Activated naive CD4-positive, alpha-beta T cell treated with anti-CD3 and anti-CD28 coated beads, Interleukin-2, amount 50 U/mL, for 72 hours (primary cell): ENCODE measurements around the gene FREY1. TPM values are rescaled to one million over a fixed set of nuclear protein-coding genes. Genes with fewer than 3 reads are reported as not detected.

ENCODE experiments used
- ATAC-seq, 2 donors: fragments of 150-1000 bp; cut with Tn5 transposase; 2 replicates each; pipeline ENCODE4 v1.10.0; 2021; ENCODE audit warnings: mild to moderate bottlenecking in 2 of 2, moderate library complexity in 2 of 2
- DNase-seq, 2 donors: peaks; one replicate each; pipeline ENCODE4 v3.0.0; 2021 to 2022; ENCODE audit warnings: low spot score in 2 of 2
- H3K27ac Mint-ChIP-seq, 2 donors: one replicate each; pipeline ENCODE4 v1.8.0; 2022; ENCODE audit warnings: mild to moderate bottlenecking in 2 of 2, mixed read lengths in 2 of 2
- H3K36me3 Mint-ChIP-seq, 2 donors: one replicate each; pipeline ENCODE4 v1.8.0; 2022; ENCODE audit warnings: mixed read lengths in 2 of 2
- H3K9me3 Mint-ChIP-seq, 2 donors: one replicate each; pipeline ENCODE4 v1.8.0; 2022; ENCODE audit warnings: mixed read lengths in 2 of 2
- total RNA-seq, 2 donors: library from RNA; stranded (reverse); gene quantifications; one replicate each; pipeline ENCODE4 v1.2.3, GENCODE V29; 2022

Gene FREY1, protein sequence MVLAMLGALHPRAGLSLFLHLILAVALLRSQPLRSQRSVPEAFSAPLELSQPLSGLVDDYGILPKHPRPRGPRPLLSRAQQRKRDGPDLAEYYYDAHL
- total RNA-seq, result under 1 TPM; 0.64 to 0.91 TPM

DNA sequence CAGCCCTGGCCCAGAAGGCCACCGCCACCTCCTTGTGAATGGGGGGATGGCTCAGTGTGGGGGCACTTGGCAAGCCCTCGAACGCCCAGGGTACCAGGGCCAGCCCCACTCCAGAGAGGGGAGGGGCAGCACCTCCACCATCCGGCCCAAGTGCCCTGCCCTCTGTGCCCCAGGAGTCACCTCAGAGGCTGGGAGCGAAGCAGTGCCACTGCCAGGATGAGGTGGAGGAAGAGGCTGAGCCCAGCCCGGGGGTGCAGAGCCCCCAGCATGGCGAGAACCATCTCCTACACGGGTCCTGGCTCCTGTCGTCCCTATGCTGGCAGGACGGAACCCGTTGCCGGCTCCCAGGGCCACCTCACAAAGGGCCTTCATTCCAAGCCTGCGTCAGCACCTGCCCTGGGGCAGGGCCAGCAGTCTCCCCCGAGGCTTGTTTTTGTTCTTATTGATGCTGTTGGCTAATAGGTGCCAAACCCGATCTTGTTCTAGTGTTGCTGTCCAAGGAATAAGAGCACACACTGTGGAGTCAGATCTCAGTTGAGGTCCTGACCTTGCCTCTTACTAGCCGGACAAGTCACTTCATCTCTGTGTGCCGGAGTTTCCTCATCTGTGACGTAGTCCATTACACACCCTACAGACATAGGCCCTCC, at the start of gene FREY1:
TSS of gene FREY1 (minus strand) at position 307 of the 647 bp plus-strand sequence. CDS start at position 281, 26 bp downstream.
- ATAC-seq, result no peak
- Mint-ChIP-seq H3K9me3 (no peaks in the 10 kb centered on the region), H3K27ac (peak within 1 kb of the TSS in 1 of 2 donors; percentile 37), H3K36me3 (no peaks in the 10 kb centered on the region)
- no peak for DNase-seq

GRCh38 chr11:45949992-45950407, 42.9 kb upstream of the FREY1 start:
- ATAC-seq (no peak), DNase-seq (no peak)
- Mint-ChIP-seq H3K9me3 (no peaks in the 10 kb centered on the region), H3K27ac (no peak overlapping the region), H3K36me3 (no peaks in the 10 kb centered on the region)

DNA sequence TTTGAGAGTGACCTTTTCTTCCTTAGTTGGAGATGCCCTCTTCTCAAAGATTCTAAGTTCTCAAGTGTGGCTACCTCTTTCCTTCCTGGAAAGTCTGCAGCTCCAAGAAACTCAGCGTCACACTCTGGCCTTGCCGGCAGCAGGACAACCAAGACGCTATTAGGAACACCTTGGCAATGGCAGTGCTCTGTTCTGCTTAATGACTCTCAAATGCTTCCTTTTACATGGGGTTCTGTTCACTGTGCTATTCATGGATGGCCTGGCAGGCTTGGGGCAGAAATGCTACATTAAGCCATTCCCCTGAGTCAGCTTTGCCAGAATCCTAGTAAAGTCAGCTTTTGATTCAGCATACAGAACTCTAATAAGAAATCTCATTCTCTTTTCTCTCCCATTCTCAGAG, 41.3 kb upstream of the FREY1 start:
- H3K9me3 Mint-ChIP-seq, result no peaks in the 10 kb centered on the region
- no peaks in the 10 kb centered on the region for H3K36me3 Mint-ChIP-seq
- ATAC-seq (no peak), DNase-seq (no peak)
- H3K27ac Mint-ChIP-seq, result no peak overlapping the region

GRCh38 chr11:45947885-45948284, 40.8 kb upstream of the FREY1 start:
- DNase-seq, result no peak
- H3K36me3 Mint-ChIP-seq, result no peaks in the 10 kb centered on the region
- H3K9me3 Mint-ChIP-seq, result no peaks in the 10 kb centered on the region
- ATAC-seq, result no peak
- no peak overlapping the region for H3K27ac Mint-ChIP-seq

- Mint-ChIP-seq H3K36me3 (no peaks in the 10 kb centered on the region), H3K27ac (no peak overlapping the region), H3K9me3 (no peaks in the 10 kb centered on the region)
- ATAC-seq (no peak), DNase-seq (no peak)
Measured at GRCh38 chr11:45945397-45945999, 38.4 kb upstream of the FREY1 start.

- no peak for ATAC-seq
- no peaks in the 10 kb centered on the region for H3K36me3 Mint-ChIP-seq
- DNase-seq, result no peak
- H3K9me3 Mint-ChIP-seq, result no peaks in the 10 kb centered on the region
- peak overlapping the region in 1 of 2 donors; percentile 47 for H3K27ac Mint-ChIP-seq
Measured at GRCh38 chr11:45942381-45942780, 35.3 kb upstream of the FREY1 start.

DNA sequence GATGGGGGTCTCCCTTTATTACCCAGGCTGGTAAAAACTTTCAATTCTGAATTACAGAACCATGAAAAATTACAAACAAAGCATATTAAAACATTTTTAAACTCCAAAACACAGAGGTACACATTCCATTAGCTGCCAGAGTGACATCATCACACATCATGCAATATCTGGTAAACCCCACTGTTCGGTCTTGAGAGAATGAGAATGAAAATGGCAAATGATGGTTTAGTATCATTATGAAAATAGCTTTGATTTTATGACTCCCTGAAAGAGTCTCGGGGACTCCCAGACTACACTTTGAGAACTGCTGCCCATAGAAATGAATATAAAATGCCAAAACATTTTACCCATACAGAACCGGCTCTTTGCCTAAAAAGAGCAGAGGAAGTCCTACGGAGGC, 34.2 kb upstream of the FREY1 start:
- no peak overlapping the region for H3K27ac Mint-ChIP-seq
- DNase-seq, result no peak

GRCh38 chr11:45939836-45940235, 32.8 kb upstream of the FREY1 start:
- no peaks in the 10 kb centered on the region for H3K9me3 Mint-ChIP-seq
- no peaks in the 10 kb centered on the region for H3K36me3 Mint-ChIP-seq

More for the DNA sequence above, 34.2 kb upstream of the FREY1 start:
- no peaks in the 10 kb centered on the region for H3K9me3 Mint-ChIP-seq
- ATAC-seq, result peak; percentile 37 to 63
- H3K36me3 Mint-ChIP-seq, result no peaks in the 10 kb centered on the region

GRCh38 chr11:45937916-45938315, 30.8 kb upstream of the FREY1 start:
- Mint-ChIP-seq H3K36me3 (no peaks in the 10 kb centered on the region), H3K9me3 (no peaks in the 10 kb centered on the region), H3K27ac (no peak overlapping the region)
- no peak for DNase-seq
- no peak for ATAC-seq

More at GRCh38 chr11:45939836-45940235, 32.8 kb upstream of the FREY1 start:
- H3K27ac Mint-ChIP-seq, result no peak overlapping the region
- no peak for ATAC-seq
- no peak for DNase-seq

- DNase-seq, result no peak
- Mint-ChIP-seq H3K9me3 (no peaks in the 10 kb centered on the region), H3K36me3 (no peaks in the 10 kb centered on the region), H3K27ac (no peak overlapping the region)
- no peak for ATAC-seq
Measured at GRCh38 chr11:45936511-45937054, 29.5 kb upstream of the FREY1 start.

DNA sequence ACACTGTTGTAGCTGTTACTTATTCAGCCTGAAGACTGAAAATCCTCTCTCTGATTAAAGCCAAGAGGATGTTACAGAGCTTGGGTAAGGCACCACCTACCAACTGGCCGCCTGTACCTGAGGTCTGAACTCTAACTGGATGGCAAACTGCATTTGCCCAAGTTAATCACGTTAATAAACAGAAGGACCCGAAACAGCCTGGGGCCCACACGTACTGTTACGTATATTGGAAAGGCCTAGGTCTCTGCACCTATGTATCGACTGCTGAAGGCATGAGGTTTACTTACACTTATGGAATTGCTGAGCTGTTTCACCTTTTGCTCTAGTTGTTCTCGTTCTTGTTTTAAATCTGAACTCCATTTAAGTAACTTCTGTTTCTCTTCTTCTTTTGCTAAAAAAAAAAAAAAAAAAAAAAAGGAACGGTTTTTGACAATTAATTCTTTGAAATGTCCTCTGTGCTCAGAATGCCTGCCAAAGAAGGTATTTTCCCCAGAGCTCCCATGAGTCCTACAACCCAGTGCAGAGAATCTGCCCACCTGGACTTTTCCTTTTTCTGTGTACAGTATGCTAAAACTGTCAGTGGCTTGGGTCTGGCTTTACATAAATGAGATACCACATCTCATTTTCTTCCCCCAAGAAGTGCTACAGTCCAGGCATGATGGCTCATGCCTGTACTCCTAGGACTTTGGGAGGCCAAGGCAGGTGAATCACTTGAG, 28.4 kb upstream of the FREY1 start:
- ATAC-seq, result no peak
- DNase-seq, result no peak
- H3K27ac Mint-ChIP-seq, result no peak overlapping the region
- no peaks in the 10 kb centered on the region for H3K9me3 Mint-ChIP-seq
- no peaks in the 10 kb centered on the region for H3K36me3 Mint-ChIP-seq

DNA sequence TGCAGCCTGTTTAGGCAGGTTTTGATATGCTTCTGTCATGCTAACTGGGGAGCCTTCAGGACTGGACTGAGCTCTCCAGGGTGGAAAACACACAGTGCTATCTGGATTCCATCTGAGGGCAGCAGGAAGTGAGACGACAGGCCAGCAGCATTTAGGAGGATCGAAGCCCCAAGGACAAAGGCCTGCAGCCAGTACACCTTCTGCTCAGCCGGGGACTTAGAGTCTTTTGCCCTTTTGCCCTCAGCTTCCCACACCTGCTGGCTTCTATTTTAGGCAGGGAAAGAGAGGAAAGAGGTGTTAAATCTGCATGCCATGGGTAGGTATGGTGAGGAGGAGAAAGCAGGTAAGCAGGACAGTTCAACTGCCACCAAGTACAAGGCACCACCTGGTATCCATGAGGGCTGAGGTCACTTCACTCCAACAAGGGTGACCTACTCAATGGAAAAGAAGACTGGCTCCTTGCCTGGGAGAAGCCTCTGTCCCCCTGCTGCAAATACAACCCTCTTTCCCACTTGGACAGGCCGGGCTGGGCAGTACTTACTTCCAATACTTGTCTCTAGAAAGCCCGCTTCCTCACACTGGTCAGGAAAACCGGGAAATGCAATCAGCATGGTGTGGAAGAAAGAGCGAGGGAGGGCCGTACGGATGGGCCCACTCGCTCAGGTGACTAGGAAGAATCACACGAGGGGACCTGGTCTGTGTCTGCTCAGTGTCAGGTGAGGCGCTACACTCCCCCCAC, 27.7 kb upstream of the FREY1 start:
- Mint-ChIP-seq H3K27ac (no peak overlapping the region), H3K9me3 (no peaks in the 10 kb centered on the region), H3K36me3 (no peaks in the 10 kb centered on the region)
- no peak for ATAC-seq
- DNase-seq, result no peak

DNA sequence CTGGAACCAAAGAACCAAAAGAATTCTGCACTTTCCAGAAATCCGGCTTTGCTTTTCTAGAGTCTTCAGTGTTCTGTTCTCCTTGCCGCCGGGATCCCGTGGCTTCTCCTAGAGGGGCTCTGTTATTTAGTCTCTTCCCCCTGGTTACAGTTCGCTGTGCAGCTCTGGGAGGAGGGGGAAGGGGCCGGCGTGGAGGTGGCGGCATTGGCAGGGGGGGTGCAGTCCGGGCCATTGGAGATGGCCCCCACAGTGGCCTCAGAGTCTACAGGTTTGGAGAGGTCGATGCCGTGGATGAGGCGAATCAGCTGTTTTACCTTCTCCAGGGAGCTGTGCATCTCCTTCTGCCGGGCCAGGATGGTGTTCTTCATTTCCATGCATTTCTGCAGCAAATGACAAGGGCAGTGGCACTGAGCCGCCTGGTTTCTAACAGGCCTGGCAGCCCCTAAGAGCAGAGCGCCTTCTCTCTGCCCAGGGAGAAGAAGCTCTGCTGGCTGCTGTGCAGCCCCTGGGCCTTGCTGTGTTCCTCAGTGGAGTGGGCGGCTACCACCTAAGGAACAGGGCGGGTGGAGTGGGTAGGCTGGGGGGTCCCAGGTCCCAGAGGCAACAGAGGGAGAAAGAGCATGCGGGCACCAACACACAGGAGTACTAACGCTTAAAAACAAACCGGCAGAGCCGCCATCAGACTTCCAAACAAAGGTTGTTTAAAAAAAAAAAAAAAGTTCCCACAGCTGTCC, 26.9 kb upstream of the FREY1 start:
- Mint-ChIP-seq H3K27ac (no peak overlapping the region), H3K36me3 (no peaks in the 10 kb centered on the region)

GRCh38 chr11:45933131-45933831, 26.2 kb upstream of the FREY1 start:
- Mint-ChIP-seq H3K36me3 (no peaks in the 10 kb centered on the region), H3K9me3 (no peaks in the 10 kb centered on the region), H3K27ac (peak overlapping the region in 1 of 2 donors; percentile 53)
- ATAC-seq, result no peak
- no peak for DNase-seq

More for the DNA sequence above, 26.9 kb upstream of the FREY1 start:
- H3K9me3 Mint-ChIP-seq, result no peaks in the 10 kb centered on the region
- no peak for ATAC-seq
- no peak for DNase-seq

DNA sequence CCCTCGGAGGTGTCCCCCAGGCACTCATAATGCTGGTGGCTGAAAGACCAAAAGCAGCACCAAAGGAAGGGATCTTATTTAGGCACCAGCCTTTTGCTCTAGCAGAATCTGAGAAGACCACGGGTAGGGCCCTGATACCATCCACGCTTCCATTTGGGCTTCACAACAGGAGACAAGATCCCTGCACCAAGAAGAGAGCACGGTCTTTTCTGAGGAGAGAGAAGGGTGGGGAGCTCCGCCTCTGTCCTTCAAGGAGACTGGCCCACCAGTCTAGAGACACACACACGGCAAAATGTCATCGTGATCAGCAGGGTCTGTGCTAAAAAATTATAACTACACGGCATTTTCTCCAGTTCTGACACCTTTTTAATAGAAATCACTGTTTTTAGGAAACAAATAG, 25.1 kb upstream of the FREY1 start:
- ATAC-seq, result no peak
- H3K36me3 Mint-ChIP-seq, result no peaks in the 10 kb centered on the region

More for the DNA sequence above, 25.1 kb upstream of the FREY1 start:
- no peak for DNase-seq
- Mint-ChIP-seq H3K27ac (peak overlapping the region in 1 of 2 donors; percentile 81), H3K9me3 (no peaks in the 10 kb centered on the region)
